ENCODE measurements around the gene INPP4B.

INPP4B gene

DNA sequence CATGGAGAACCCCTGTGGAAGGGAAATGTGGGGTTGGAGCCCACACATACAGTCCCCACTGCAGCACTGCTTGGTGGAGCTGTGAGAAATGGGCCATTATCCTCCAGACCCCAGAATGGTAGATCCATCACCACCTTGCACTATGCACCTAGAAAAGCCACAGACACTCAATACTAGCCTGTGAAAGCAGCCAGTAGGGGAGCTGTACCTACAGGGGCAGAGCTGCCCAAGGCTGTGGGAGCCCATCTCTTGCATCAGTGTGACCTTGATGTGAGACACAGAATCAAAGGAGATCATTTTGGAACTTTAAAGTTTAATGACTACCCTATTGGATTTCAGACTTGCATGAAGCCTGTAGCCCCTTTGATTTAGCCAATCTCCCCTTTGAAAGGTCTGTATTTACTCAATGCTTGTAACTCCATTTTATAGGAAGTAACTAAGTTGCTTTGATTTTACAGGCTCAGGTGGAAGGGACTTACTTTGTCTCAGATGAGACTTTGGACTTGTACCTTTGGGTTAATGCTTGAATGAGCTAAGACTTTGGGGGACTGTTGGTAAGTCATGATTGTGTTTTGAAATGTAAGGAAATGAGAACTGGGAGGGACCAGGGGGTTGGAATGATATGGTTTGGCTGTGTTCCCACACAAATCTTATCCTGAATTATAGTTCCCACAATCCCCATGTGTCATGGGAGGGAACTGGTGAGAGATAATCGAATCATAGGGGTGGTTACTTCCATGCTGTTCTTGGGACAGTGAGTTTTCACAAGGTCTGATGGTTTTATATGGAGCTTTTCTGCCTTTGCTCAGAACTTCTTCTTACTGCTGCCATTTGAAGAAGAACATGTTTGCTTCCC, 352.6 kb downstream of the INPP4B start:
- DNase-seq (ENCODE audit: low spot score): no peak
- TF ChIP-seq, protein P1, sequence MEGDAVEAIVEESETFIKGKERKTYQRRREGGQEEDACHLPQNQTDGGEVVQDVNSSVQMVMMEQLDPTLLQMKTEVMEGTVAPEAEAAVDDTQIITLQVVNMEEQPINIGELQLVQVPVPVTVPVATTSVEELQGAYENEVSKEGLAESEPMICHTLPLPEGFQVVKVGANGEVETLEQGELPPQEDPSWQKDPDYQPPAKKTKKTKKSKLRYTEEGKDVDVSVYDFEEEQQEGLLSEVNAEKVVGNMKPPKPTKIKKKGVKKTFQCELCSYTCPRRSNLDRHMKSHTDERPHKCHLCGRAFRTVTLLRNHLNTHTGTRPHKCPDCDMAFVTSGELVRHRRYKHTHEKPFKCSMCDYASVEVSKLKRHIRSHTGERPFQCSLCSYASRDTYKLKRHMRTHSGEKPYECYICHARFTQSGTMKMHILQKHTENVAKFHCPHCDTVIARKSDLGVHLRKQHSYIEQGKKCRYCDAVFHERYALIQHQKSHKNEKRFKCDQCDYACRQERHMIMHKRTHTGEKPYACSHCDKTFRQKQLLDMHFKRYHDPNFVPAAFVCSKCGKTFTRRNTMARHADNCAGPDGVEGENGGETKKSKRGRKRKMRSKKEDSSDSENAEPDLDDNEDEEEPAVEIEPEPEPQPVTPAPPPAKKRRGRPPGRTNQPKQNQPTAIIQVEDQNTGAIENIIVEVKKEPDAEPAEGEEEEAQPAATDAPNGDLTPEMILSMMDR (IDR thresholded peaks at IDR 0.05; ENCODE audit: extremely low read depth, missing control alignments): no peak

DNA sequence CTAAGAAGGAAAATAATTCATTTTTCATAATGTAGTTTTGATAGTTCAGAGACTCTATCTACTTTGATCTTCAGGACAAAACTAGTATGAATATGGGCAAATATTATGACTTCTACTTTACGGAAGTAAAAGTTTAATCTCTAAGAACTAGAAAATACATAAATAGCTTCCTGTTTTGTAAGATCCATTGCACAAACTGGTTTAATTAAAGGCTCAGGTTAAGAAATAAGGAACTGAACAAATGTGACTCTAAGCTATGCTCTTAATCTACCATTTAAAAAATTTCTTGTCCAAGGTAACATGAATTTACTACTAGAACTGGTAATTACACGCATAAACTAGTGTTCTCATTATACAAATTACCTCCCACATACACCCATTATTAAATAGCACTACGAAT, 360.6 kb downstream of the INPP4B start:
- DNase-seq (ENCODE audit: low spot score): no peak
- TF ChIP-seq, protein P1 (IDR thresholded peaks at IDR 0.05; ENCODE audit: extremely low read depth, missing control alignments): no peak

DNA sequence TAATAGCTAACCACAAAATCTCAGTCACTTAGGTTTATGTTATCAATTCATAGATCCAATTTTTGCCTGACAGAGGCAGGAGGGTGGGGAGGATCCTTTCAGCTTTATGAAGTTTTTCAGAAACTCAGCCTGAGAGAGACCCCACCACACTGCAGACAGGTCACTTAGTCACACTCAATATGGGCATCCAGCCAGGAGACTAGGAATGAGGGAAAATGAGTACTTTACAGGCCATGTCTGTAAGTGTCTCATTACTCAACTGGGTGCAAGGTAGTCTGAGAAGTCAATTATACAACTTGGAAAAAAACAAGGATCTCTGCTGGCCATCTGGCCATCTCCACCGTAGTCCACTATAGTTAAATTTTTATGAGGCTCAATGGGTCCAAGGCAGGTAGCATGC, 365.9 kb downstream of the INPP4B start:
- no peak for DNase-seq (ENCODE audit: low spot score)
- TF ChIP-seq, protein P1 (IDR thresholded peaks at IDR 0.05; ENCODE audit: extremely low read depth, missing control alignments): no peak

DNA sequence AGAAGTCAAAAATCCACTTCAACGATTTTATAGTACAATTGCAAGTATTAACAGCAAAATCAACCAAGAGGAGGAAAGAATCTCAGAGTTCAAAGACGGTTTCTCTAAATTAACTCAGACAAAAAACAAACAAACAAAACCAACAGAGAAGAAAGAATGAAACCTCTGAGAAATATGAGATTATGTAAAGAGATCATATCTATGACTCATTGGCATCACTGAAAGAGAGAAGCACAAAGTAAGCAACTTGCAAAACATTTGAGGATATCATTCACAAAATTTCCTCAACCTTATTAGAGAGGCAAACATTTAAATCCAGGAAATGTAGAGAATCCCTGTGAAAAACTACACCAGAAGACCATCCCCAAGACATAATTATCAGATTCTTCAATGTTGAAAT, 370.4 kb downstream of the INPP4B start:
- TF ChIP-seq, protein P1 (IDR thresholded peaks at IDR 0.05; ENCODE audit: extremely low read depth, missing control alignments): no peak
- DNase-seq (ENCODE audit: low spot score): no peak

DNA sequence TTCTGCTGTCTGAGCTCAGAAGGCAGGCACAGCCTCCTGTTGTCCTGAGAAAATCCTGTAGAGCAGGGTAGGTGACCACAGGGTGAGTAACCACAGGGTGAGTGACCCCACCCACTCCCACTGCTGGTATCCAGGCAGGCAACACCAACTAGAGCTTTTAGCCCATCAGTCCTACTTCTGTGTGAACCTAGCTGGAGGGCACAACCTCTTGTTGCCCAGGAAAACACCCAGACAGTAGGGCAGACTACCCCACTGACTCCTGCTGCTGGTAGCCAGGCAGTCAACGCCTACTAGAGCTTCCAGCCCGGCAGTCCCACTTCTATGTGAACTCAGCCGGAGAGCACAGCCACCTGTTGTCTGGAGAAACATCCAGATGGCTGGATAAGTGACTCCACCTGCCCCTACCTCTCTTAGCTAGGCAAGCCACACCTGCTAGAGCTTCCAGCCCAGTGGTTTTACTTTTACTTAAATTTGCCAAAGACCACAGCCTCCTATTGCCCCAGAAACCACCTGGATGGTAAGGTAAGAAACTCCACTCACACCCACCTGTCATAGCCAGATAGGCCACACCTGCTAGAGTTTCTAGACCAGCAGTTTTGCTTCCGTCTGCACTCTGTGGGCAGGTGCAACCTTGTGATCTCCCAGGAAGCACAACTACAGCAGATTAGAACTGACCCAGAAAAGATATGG, 371.6 kb downstream of the INPP4B start:
- TF ChIP-seq, protein P1 (IDR thresholded peaks at IDR 0.05; ENCODE audit: extremely low read depth, missing control alignments): no peak
- no peak for DNase-seq (ENCODE audit: low spot score)

DNA sequence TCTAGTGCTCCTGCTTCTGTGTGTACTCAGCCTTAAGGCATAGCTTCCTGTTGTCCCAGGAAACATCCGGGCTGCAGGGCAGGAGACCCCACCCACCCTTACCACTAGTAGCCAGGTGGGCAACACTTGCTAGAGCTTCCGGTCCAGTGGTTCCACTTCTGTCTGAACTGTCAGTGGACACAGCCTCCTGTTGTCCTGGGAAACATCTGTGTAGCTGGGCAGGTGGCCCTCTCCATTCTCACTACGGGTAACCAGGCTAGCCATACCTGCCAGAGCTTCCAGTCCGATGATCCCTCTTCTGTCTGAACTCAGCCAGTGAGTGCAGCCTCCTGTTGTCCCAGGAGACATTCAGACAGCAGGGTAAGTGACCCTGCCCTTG, 372.2 kb downstream of the INPP4B start:
- TF ChIP-seq, protein P1 (IDR thresholded peaks at IDR 0.05; ENCODE audit: extremely low read depth, missing control alignments): no peak
- no peak for DNase-seq (ENCODE audit: low spot score)

DNA sequence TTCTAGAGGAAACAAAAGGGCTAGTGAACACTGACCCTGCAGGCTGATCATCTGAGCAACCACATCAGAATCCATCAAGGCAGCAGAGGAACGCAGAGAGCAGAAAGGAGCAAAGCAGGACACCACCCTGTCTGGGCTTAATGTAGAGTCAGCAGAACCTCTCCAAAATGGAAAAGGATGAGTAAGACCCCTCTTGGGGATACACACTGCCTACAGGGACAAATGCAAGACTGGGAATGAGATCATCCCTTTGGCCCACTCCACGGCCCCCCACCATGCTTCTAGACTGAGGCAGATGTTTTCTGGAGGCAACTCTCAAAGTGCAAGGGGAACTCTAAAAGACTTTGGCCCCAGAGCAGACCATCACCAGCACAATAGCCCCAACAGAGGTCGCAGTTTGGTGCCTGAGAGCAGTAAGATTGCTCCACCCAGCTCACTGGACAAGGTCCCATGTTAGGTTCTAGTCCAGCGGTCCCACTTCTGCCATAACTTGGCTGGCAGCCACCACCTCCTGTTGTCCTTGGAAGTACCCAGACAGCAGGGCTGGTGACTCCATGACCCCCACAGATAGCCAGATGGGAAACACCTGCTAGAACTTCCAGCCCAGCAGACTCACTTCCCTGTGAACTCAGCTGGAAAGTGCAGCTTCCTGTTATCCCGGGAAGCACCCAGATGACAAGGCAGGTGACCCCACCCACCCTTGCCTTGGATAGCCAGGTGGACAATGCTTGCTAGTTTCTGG, 372.7 kb downstream of the INPP4B start:
- TF ChIP-seq, protein P1 (IDR thresholded peaks at IDR 0.05; ENCODE audit: extremely low read depth, missing control alignments): no peak
- DNase-seq (ENCODE audit: low spot score): no peak

Data from GM20000 (cell line).